SK-N-SH treated with all-trans-retinoic acid at 6 μM for 48 hours (cell line): ENCODE results near the gene DPP6.

Experiments used
- ATAC-seq: fragments of 200-7000 bp; cut with Tn5 transposase; 3 replicates; pipeline ENCODE4 v1.9.1; 2020; ENCODE audit warnings: mild to moderate bottlenecking, moderate library complexity
- ARNTL ChIP-seq: fragments of 450-650 bp; formaldehyde crosslinking; IDR thresholded peaks from 2 replicates; pipeline ENCODE4 v1.5.0; 2020; ENCODE audit warnings: low read depth, mild to moderate bottlenecking, moderate library complexity, borderline replicate concordance
- BACH2 ChIP-seq: fragments of 250-450 bp; sonication (Bioruptor Pico); IDR thresholded peaks from 2 replicates; pipeline ENCODE4 v1.9.0; 2021; ENCODE audit warnings: mild to moderate bottlenecking, borderline replicate concordance
- CREB5 ChIP-seq: fragments of 250-450 bp; sonication (Bioruptor Pico); IDR thresholded peaks from 2 replicates; pipeline ENCODE4 v1.5.1; 2020; ENCODE audit warnings: low read depth, mild to moderate bottlenecking, moderate library complexity
- CSDC2 ChIP-seq: fragments of 250-450 bp; sonication (Bioruptor Pico); IDR thresholded peaks from 2 replicates; pipeline ENCODE4 v1.5.0; 2020; ENCODE audit warnings: mild to moderate bottlenecking, moderate library complexity
- ESRRG ChIP-seq: fragments of 250-450 bp; sonication (Bioruptor Pico); IDR thresholded peaks from 2 replicates; pipeline ENCODE4 v1.6.1; 2021; ENCODE audit warnings: mild to moderate bottlenecking
- GLIS3 ChIP-seq: fragments of 250-450 bp; sonication (Bioruptor Pico); IDR thresholded peaks from 2 replicates; pipeline ENCODE4 v1.5.0; 2020; ENCODE audit warnings: mild to moderate bottlenecking, moderate library complexity
- ISL1 ChIP-seq: fragments of 250-450 bp; sonication (Bioruptor Pico); IDR thresholded peaks from 2 replicates; pipeline ENCODE4 v2.1.2; 2022; ENCODE audit warnings: mild to moderate bottlenecking, moderate library complexity
- OSR1 ChIP-seq: fragments of 250-450 bp; sonication (Bioruptor Pico); IDR thresholded peaks from 2 replicates; pipeline ENCODE4 v1.8.0; 2022; ENCODE audit warnings: moderate library complexity, mild to moderate bottlenecking, inconsistent platforms
- POU6F1 ChIP-seq: fragments of 250-450 bp; sonication (Bioruptor Pico); IDR thresholded peaks from 2 replicates; pipeline ENCODE4 v1.8.0; 2021; ENCODE audit warnings: low read depth, mild to moderate bottlenecking, moderate library complexity, borderline replicate concordance
- PPARA ChIP-seq: fragments of 250-450 bp; sonication (Bioruptor Pico); IDR thresholded peaks from 2 replicates; pipeline ENCODE4 v1.5.0; 2020; ENCODE audit warnings: mild to moderate bottlenecking, borderline replicate concordance
- RARB ChIP-seq: fragments of 250-450 bp; sonication (Bioruptor Pico); IDR thresholded peaks from 2 replicates; pipeline ENCODE4 v1.8.0; 2021; ENCODE audit warnings: mild to moderate bottlenecking, moderate library complexity
- SNAI2 ChIP-seq: fragments of 250-450 bp; sonication (Bioruptor Pico); IDR thresholded peaks from 2 replicates; pipeline ENCODE4 v1.5.0; 2020; ENCODE audit warnings: mild to moderate bottlenecking, moderate library complexity
- TCF4 ChIP-seq: fragments of 250-450 bp; sonication (Bioruptor Pico); IDR thresholded peaks from 2 replicates; pipeline ENCODE4 v1.8.0; 2021; ENCODE audit warnings: mild to moderate bottlenecking, moderate library complexity, borderline replicate concordance
- TOX ChIP-seq: fragments of 250-450 bp; sonication (Bioruptor Pico); IDR thresholded peaks from 2 replicates; pipeline ENCODE4 v1.8.0; 2021; ENCODE audit warnings: mild to moderate bottlenecking, moderate library complexity, borderline replicate concordance
- TSHZ2 ChIP-seq: fragments of 250-450 bp; sonication (Bioruptor Pico); IDR thresholded peaks from 2 replicates; pipeline ENCODE4 v1.5.0; 2020; ENCODE audit warnings: mild to moderate bottlenecking, moderate library complexity
- ZC3H10 ChIP-seq: fragments of 250-450 bp; sonication (Bioruptor Pico); IDR thresholded peaks from 2 replicates; pipeline ENCODE4 v1.5.1; 2021; ENCODE audit warnings: mild to moderate bottlenecking, moderate library complexity
- ZFP3 ChIP-seq: fragments of 250-450 bp; sonication (Bioruptor Pico); IDR thresholded peaks from 2 replicates; pipeline ENCODE4 v1.5.0; 2020; ENCODE audit warnings: mild to moderate bottlenecking, moderate library complexity
- ZFP30 ChIP-seq: fragments of 450-650 bp; formaldehyde crosslinking; IDR thresholded peaks from 2 replicates; pipeline ENCODE4 v1.5.0; 2022; ENCODE audit warnings: mild to moderate bottlenecking, moderate library complexity
- ZNF565 ChIP-seq: fragments of 450-650 bp; formaldehyde crosslinking; conservative IDR thresholded peaks from 2 replicates; pipeline ENCODE4 v1.5.0; 2020; ENCODE audit warnings: low read depth, mild to moderate bottlenecking, moderate library complexity
- ZNF70 ChIP-seq: fragments of 450-650 bp; formaldehyde crosslinking; IDR thresholded peaks from 2 replicates; pipeline ENCODE4 v1.5.0; 2020; ENCODE audit warnings: mild to moderate bottlenecking, moderate library complexity
- ZNF8 ChIP-seq: fragments of 450-650 bp; formaldehyde crosslinking; IDR thresholded peaks from 2 replicates; pipeline ENCODE4 v1.5.0; 2020; ENCODE audit warnings: mild to moderate bottlenecking, moderate library complexity

The DPP6 gene

GRCh38 chr7:154489897-154490296 lies 437.7 kb downstream of the DPP6 start:
- no peak for ATAC-seq
- TF ChIP-seq ESRRG (no peak), ISL1 (CRISPR knock-in tag) (no peak), CREB5 (CRISPR knock-in tag) (no peak), ZNF8 (CRISPR knock-in tag) (no peak), ZC3H10 (no peak), GLIS3 (CRISPR knock-in tag) (no peak), ZNF70 (CRISPR knock-in tag) (no peak), ZFP30 (CRISPR knock-in tag) (no peak)

GRCh38 chr7:154493594-154493993 lies 441.4 kb downstream of the DPP6 start:
- no peak for ATAC-seq
- TF ChIP-seq TCF4 (CRISPR knock-in tag), result no peak
- TF ChIP-seq POU6F1 (CRISPR knock-in tag), result no peak
- no peak for TF ChIP-seq ZFP3 (CRISPR knock-in tag)
- TF ChIP-seq RARB (CRISPR knock-in tag), result no peak
- TF ChIP-seq GLIS3 (CRISPR knock-in tag), result no peak
- TF ChIP-seq TOX (CRISPR knock-in tag), result no peak
- no peak for TF ChIP-seq TSHZ2 (CRISPR knock-in tag)
- TF ChIP-seq ESRRG, result no peak
- no peak for TF ChIP-seq ISL1 (CRISPR knock-in tag)
- no peak for TF ChIP-seq CSDC2
- no peak for TF ChIP-seq OSR1 (CRISPR knock-in tag)

- TF ChIP-seq SNAI2 (CRISPR knock-in tag) (no peak), ESRRG (no peak), BACH2 (CRISPR knock-in tag) (no peak), RARB (CRISPR knock-in tag) (no peak), PPARA (no peak), POU6F1 (CRISPR knock-in tag) (no peak), TCF4 (CRISPR knock-in tag) (no peak), ZNF8 (CRISPR knock-in tag) (no peak), ZNF565 (CRISPR knock-in tag) (no peak), CSDC2 (no peak), CREB5 (CRISPR knock-in tag) (no peak), ZC3H10 (no peak), OSR1 (CRISPR knock-in tag) (no peak), GLIS3 (CRISPR knock-in tag) (no peak), ISL1 (CRISPR knock-in tag) (no peak), ZFP30 (CRISPR knock-in tag) (no peak), ARNTL (CRISPR knock-in tag) (no peak), TOX (CRISPR knock-in tag) (no peak)
- ATAC-seq, result no peak
Observed at GRCh38 chr7:154497751-154498150, 445.6 kb downstream of the DPP6 start.
